Measurements from ENCODE around the gene NDRG3. TPM values are rescaled to one million over a fixed set of nuclear protein-coding genes. Genes with fewer than 3 reads are reported as not detected.

NDRG3 gene
- total RNA-seq, 1 donor from 2014 or later = 34.4 TPM

GRCh38 chr20:36631646-36632045, 114.2 kb downstream of the NDRG3 start:
- Histone ChIP-seq H3K36me3 (no peaks in the 10 kb centered on the region), H3K27me3 (ENCODE audit: low read depth) (no peaks in the 10 kb centered on the region), H3K27ac (replicated peaks) (no peak overlapping the region), H3K9me3 (replicated peaks) (no peaks in the 10 kb centered on the region), H3K4me3 (no peak overlapping the region), H3K4me1 (no peaks in the 10 kb centered on the region)
- no peak for DNase-seq
- no peak for TF ChIP-seq CTCF (IDR thresholded peaks at IDR 0.05; ENCODE audit: borderline replicate concordance)
- intact Hi-C loops (cut with micrococcal nuclease) = no loop called here

GRCh38 chr20:36629719-36630681, 115.9 kb downstream of the NDRG3 start:
- DNase-seq = no peak
- H3K27me3 ChIP-seq (ENCODE audit: low read depth) = no peaks in the 10 kb centered on the region
- TF ChIP-seq CTCF (IDR thresholded peaks at IDR 0.05; ENCODE audit: borderline replicate concordance) = no peak
- H3K36me3 ChIP-seq = no peaks in the 10 kb centered on the region
- intact Hi-C loops (cut with micrococcal nuclease) = no loop called here
- H3K4me3 ChIP-seq = no peak overlapping the region
- no peaks in the 10 kb centered on the region for H3K4me1 ChIP-seq
- no peak overlapping the region for H3K27ac ChIP-seq (replicated peaks)
- H3K9me3 ChIP-seq (replicated peaks) = no peaks in the 10 kb centered on the region

GRCh38 chr20:36628076-36628475, 117.8 kb downstream of the NDRG3 start:
- Histone ChIP-seq H3K4me3 (no peak overlapping the region), H3K36me3 (no peaks in the 10 kb centered on the region), H3K9me3 (replicated peaks) (no peaks in the 10 kb centered on the region), H3K27ac (replicated peaks) (no peak overlapping the region), H3K27me3 (ENCODE audit: low read depth) (no peaks in the 10 kb centered on the region), H3K4me1 (peaks cover 11% of the 10 kb centered on the region)
- DNase-seq = no peak
- no peak for TF ChIP-seq CTCF (IDR thresholded peaks at IDR 0.05; ENCODE audit: borderline replicate concordance)
- intact Hi-C loops (cut with micrococcal nuclease) = no loop called here

- H3K27ac ChIP-seq (replicated peaks) = peak overlapping the region; percentile 59
- H3K4me1 ChIP-seq = peaks cover 11% of the 10 kb centered on the region
- no peaks in the 10 kb centered on the region for H3K9me3 ChIP-seq (replicated peaks)
- no peak for DNase-seq
- TF ChIP-seq CTCF (IDR thresholded peaks at IDR 0.05; ENCODE audit: borderline replicate concordance) = no peak
- H3K36me3 ChIP-seq = no peaks in the 10 kb centered on the region
- intact Hi-C loops (cut with micrococcal nuclease) = no loop called here
- no peak overlapping the region for H3K4me3 ChIP-seq
- no peaks in the 10 kb centered on the region for H3K27me3 ChIP-seq (ENCODE audit: low read depth)
Observed at GRCh38 chr20:36624944-36625324, 121.0 kb downstream of the NDRG3 start.

- H3K4me1 ChIP-seq = peaks cover 11% of the 10 kb centered on the region
- no peaks in the 10 kb centered on the region for H3K36me3 ChIP-seq
- no peaks in the 10 kb centered on the region for H3K27me3 ChIP-seq (ENCODE audit: low read depth)
- intact Hi-C loops (cut with micrococcal nuclease) = no loop called here
- H3K9me3 ChIP-seq (replicated peaks) = no peaks in the 10 kb centered on the region
- no peak for DNase-seq
- peak overlapping the region; percentile 59 for H3K27ac ChIP-seq (replicated peaks)
- H3K4me3 ChIP-seq = no peak overlapping the region
- TF ChIP-seq CTCF (IDR thresholded peaks at IDR 0.05; ENCODE audit: borderline replicate concordance) = no peak
Observed at GRCh38 chr20:36624068-36624943, 121.6 kb downstream of the NDRG3 start.

Measured in left ventricle myocardium inferior (tissue), 1 donor.